ENCODE measurements around the gene KANSL1.

GRCh38 chr17:46082257-46082656, 111.0 kb downstream of the KANSL1 start:
- TF ChIP-seq CTCF (IDR thresholded peaks at IDR 0.05) (no peak), POLR2A (IDR thresholded peaks at IDR 0.05) (no peak), EP300 (IDR thresholded peaks at IDR 0.05) (no peak)
